T-helper 9 cell (primary cell): ENCODE results near the gene ALG6.
"Not testable (repeated sequence)": the region's sequence is repeated elsewhere in the genome, so short reads cannot be mapped to it uniquely, and the experiment has no call there.

Source experiments
- DNase-seq: peaks from one replicate; pipeline ENCODE4 v3.0.0-alpha.2; 2020

Gene ALG6

GRCh38 chr1:63328781-63329180, 38.6 kb upstream of the ALG6 start:
- DNase-seq = no peak

- no peak for DNase-seq
These were observed 37.7 kb upstream of the ALG6 start for GRCh38 chr1:63329621-63330330.

- no peak for DNase-seq
These were observed 37.0 kb upstream of the ALG6 start for GRCh38 chr1:63330331-63330916.

DNA sequence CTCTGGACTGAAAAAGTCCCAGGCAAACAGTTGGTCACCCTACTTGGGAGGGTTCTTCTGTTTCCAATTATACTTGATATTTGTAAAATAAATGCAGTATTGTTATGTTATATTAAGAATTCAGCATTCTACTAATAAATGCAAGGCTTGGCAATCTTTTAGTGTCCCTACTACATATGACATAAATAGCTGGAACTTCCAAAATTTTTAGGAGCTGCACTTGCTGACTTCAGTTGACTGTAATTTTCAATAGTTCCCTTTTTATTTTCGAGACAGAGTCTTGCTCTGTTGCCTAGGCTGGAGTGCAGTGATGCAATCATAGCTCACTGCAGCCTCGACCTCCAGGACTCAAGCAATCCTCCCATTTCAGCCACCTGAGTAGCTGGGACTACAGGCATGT, 25.0 kb upstream of the ALG6 start:
- DNase-seq = no peak

- DNase-seq = no peak
These were observed 23.5 kb upstream of the ALG6 start for GRCh38 chr1:63343922-63344321.

GRCh38 chr1:63350320-63350719, 17.1 kb upstream of the ALG6 start:
- DNase-seq = no peak

DNA sequence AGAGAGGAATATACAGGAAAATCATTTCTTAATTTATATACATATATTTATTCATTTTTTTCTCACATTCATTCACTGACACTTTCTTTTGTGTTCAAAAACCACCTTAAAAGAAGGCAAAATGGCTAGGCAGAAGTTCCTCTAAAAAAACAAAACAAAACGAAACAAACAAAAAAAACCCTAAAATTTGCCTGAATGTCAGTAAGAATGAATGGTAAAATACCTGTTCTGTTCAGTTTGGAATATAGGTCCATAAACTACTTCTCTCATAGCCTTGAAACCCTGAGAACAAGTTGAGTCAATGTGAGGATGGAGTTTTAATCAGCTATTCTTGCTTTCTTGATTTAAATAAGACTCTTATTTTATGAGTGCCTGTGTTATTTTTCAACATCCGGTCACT, 14.7 kb upstream of the ALG6 start:
- no peak for DNase-seq

GRCh38 chr1:63356234-63356633, 11.2 kb upstream of the ALG6 start:
- DNase-seq = not testable (repeated sequence)

- DNase-seq = no peak
These were observed 7.9 kb upstream of the ALG6 start for GRCh38 chr1:63359561-63359960.

- no peak for DNase-seq
These were observed 5.4 kb upstream of the ALG6 start for GRCh38 chr1:63362073-63362472.

DNA sequence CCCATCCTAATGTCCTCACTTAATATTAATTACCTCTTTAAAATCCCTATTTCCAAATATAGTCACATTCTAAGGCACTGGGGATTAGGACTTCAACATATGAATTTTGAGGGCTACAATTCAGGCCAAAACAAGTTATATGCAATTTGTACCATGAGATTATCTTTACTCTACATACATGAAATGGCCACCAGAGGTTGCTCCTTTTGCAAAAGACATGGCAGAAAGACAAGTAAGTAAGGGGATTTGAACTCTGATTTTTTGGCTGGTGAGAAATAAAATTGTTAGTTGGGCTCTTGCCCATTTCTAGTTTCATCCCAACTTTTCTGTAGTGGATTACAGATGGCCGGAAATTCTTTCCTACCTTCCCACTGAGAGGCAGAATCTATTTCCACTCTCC, 4.8 kb upstream of the ALG6 start:
- DNase-seq = no peak

- no peak for DNase-seq
These were observed 4.4 kb upstream of the ALG6 start for GRCh38 chr1:63363014-63363413.

- no peak for DNase-seq
These were observed 566 bp upstream of the ALG6 start for GRCh38 chr1:63366908-63367214.

DNA sequence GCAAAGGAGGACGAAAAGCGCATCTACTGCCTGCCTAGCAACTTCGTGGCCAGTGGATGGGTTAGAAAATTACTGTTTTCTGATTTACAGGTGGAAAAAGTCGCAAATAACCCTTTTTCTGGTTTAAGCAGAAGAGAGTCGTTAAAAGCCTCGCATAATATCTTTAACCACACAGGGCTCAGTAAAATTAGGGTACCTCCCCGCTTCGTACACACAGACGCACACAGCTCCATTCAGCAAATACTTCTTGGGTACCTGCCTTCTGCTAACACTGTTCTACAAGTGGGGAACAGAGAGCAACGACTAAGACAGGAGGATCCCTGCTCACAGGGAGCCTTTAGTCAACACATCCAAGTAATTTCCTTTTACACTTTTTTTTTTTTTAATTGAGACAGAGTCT, 704 bp downstream of the ALG6 start:
- no peak for DNase-seq

DNA sequence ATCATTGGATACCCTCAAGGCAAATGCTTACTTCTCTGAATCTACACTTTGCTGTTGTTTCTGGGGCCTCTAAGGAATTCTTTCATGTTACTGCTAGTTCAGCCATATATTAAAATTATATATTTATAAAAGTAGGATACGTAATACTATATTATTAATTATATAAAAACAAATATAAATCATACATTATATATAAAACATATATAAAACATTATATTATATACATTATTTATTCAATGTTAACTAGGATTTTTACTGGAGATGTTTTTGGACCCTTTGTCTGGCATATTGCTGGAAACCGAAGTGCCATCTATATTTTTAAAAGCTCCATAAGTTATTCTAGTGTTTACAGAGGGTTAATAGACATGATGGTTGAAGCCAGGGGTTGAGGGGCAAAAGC, 12.2 kb downstream of the ALG6 start:
- no peak for DNase-seq

DNA sequence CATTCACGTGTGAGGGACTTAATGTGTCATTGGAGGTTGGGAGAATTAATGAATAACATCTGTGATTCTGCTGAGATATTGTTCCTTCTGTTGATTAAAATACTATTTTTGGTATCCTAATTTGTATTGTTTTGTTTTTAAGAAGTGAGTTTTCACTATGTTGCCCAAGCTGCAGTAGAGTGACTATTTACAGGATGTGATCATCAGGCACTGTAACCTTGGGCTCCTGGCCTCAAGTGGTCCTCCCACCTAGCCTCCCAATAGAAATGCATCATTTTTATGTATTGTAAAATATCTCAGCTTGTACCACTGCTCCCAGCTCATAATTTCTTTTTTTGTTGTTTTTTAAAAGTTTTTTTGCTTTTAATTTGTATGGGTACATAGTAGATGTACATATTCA, 14.3 kb downstream of the ALG6 start:
- no peak for DNase-seq

DNA sequence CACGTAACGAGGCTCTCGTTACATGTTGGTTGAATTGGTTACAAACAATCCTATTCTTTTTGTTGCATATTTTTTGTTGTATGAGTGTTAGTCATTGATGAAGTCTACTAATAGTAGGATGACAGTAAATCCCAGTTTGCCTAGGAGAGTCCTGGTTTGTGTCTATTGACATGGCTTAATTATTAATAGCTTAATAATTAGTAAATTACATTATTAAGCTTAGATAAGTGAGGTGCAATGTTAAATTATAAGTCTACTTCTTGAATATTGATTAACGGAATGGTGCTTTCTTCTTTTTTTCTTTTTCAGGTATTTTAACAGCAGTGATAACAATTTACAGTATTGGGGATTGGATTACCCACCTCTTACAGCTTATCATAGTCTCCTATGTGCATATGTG, 34.5 kb downstream of the ALG6 start:
- DNase-seq = no peak

DNA sequence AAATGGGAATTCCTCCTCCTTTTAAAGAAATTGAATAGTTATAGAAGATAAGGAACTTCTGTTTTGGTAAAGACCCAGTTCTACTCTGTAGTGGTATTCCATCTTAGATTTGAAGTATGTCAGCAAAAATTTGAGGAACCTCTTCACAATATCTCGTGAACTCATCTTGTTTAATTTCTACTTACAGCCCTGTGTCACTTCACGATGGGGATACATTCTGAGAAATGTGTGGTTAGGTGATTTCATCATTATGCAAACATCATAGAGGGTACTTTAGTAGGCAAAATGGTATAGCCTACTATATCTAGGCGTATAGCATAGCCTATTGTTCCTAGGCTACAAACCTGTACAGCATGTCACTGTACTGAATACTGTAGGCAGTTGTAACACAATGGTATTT, 36.0 kb downstream of the ALG6 start:
- no peak for DNase-seq

DNA sequence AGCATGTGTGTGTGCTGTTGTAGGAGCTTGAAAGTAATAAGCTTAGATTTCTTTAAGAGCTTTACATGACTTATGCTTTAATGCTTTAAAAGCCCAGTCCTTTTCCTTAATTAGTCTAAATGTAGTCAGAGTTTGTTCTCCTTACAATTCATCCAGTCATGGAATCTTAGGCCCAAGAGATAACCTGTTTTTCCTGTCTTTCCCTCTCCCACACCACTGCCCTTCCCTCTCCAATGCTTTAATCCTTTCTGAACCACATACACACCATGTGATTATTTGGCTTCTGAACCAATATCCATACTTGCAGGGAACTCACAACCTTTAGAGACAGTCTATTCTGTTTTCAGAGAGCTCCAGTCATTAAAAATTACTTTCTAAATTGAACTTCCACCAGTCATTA, 37.6 kb downstream of the ALG6 start:
- DNase-seq = no peak

GRCh38 chr1:63405987-63406386, 38.6 kb downstream of the ALG6 start:
- DNase-seq = no peak

DNA sequence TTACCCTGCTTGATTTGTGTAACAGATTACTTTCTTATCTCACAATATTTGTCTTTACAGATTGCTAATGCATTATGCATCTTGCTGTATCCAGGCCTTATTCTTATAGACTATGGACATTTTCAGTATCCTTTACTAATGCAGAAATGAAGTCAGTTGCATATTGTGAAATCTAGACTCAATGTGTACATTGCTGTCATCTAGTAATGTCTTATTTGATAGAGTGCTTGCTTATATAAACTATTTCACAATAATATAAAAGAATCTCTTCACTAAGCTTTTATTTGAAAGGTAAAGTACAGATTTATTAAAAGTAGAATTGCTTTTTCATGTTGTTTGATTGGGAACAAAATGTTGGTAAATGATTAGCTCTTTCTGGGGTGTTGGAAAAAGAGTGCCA, 39.6 kb downstream of the ALG6 start:
- no peak for DNase-seq

GRCh38 chr1:63408331-63408730, 40.9 kb downstream of the ALG6 start:
- no peak for DNase-seq

- no peak for DNase-seq
These were observed 43.6 kb downstream of the ALG6 start for GRCh38 chr1:63411066-63411465.

- DNase-seq = no peak
These were observed 46.0 kb downstream of the ALG6 start for GRCh38 chr1:63413394-63413793.

DNA sequence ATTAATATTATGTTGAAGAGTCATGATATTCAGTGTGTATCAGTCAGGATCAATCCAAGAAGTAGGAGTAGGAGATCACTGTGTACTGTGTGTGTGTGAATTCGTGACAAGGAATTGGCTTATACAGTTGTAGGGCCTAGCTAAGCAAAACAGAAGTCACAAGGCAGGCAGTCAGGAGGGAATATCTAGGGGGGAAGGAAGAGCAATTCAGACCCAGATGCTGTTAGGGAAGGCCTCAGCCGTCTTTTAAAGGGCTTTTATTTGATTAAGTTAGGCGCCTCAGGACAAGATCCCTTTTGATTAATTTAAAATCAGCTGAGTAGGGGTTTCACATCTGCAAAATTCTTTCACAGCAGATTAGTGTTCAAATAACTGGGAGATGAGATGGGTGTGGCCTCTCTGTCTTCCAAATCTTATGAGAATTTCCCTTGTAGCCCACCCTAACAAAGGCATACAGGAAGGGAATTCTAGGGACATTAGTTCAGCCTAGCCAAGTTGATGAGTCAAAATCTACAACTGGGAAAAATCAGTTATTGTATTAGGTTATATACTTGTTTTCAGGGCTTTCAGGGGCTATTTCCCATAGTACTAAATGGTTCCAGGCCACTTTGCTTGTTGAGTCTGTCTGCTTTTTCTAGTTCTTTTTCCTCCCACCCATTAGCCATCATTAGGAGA, 47.4 kb downstream of the ALG6 start:
- DNase-seq = no peak
